ENCODE measurements around the gene IL6R.
A peak's percentile ranks its signal among the peaks of the same experiment; 100 is the strongest.

Gene IL6R

GRCh38 chr1:154466921-154467417 lies 61.8 kb downstream of the IL6R start:
- TF ChIP-seq GLIS3 (CRISPR knock-in tag; IDR thresholded peaks at IDR 0.05) (no peak), TCF4 (CRISPR knock-in tag; IDR thresholded peaks at IDR 0.05; ENCODE audit: borderline replicate concordance) (no peak), ZC3H10 (CRISPR knock-in tag; IDR thresholded peaks at IDR 0.05) (no peak), PATZ1 (CRISPR knock-in tag; IDR thresholded peaks at IDR 0.05; ENCODE audit: borderline replicate concordance) (no peak), ZNF8 (CRISPR knock-in tag; IDR thresholded peaks at IDR 0.05) (no peak), POU6F1 (CRISPR knock-in tag; IDR thresholded peaks at IDR 0.05; ENCODE audit: borderline replicate concordance, low read depth) (no peak), ARNTL (CRISPR knock-in tag; IDR thresholded peaks at IDR 0.05; ENCODE audit: borderline replicate concordance, low read depth) (no peak), ISL1 (CRISPR knock-in tag; IDR thresholded peaks at IDR 0.05) (no peak), ZFP3 (CRISPR knock-in tag; IDR thresholded peaks at IDR 0.05) (no peak), SNAI2 (CRISPR knock-in tag; IDR thresholded peaks at IDR 0.05) (no peak), ZNF565 (CRISPR knock-in tag; conservative IDR thresholded peaks at IDR 0.05; ENCODE audit: low read depth) (no peak), RARB (CRISPR knock-in tag; IDR thresholded peaks at IDR 0.05) (no peak), CSRNP3 (CRISPR knock-in tag; IDR thresholded peaks at IDR 0.05) (no peak), TOX (CRISPR knock-in tag; IDR thresholded peaks at IDR 0.05; ENCODE audit: borderline replicate concordance) (no peak)
- 0 out of 3 replicates have a peak, but pooled peaks have one; percentile 32 for ATAC-seq

- no peak for ATAC-seq
- TF ChIP-seq TSHZ2 (CRISPR knock-in tag; IDR thresholded peaks at IDR 0.05) (no peak), RARB (CRISPR knock-in tag; IDR thresholded peaks at IDR 0.05) (no peak), CREB5 (CRISPR knock-in tag; IDR thresholded peaks at IDR 0.05; ENCODE audit: low read depth) (no peak), OSR1 (CRISPR knock-in tag; IDR thresholded peaks at IDR 0.05) (no peak)
Observed at GRCh38 chr1:154467434-154468102, 62.4 kb downstream of the IL6R start.

GRCh38 chr1:154468535-154469250 lies 63.5 kb downstream of the IL6R start:
- no peak for ATAC-seq
- TF ChIP-seq PATZ1 (CRISPR knock-in tag; IDR thresholded peaks at IDR 0.05; ENCODE audit: borderline replicate concordance) = no peak
- TF ChIP-seq ARNTL (CRISPR knock-in tag; IDR thresholded peaks at IDR 0.05; ENCODE audit: borderline replicate concordance, low read depth) = no peak

All from SK-N-SH treated with all-trans-retinoic acid at 6 μM for 48 hours (cell line).